Astrocyte (in vitro differentiated cells and primary cell): ENCODE results near the gene KCNG2.

Experiments
- EZH2 ChIP-seq: IDR thresholded peaks from 2 replicates; pipeline ENCODE4 v1.6.1; 2012; ENCODE audit warnings: mild to moderate bottlenecking, low read length, inconsistent platforms; ENCODE audit not compliant: insufficient read depth
- TF ChIP-seq, protein P1 (sequence below): IDR thresholded peaks from 2 replicates; pipeline ENCODE4 v1.5.1; 2011; ENCODE audit warnings: low read depth, mild to moderate bottlenecking, inconsistent platforms, low read length, moderate library complexity; ENCODE audit not compliant: insufficient read depth

DNA sequence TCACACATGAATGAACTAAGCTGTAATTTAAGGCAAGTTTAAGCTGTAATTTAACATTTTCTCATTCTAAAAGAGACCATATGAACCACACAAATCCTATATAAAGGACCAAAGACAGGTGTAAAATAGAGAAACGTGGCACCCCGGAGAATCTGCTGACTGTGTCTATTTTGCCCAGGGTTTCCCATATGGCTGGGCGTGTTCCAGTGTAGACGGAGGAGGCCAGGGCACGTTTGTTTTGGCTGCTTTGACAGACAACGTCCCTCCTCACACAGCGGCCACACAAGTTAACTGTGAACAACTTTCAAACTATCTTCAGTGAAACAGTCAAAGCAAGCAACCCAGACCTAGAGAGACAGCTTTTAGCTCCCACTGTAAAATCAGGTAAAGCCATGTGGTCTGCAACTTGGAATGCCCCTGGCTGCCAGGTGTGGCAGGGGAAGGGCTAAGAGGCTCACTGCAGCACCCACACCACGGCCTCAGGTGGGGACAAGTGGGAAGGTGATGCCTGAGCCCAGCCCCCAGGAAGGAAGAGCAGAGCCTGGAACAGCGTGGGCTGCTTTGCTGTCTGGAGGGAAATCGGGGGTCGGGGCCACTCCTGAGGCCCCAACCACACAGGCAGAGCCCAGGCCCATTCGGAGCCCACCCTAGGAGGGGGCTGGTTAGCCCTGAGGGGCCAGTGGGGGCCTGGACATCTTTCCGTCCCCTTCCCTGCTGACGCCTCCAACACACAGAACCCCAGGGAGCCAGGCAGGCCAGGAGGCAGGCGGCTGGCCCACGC is 113.0 kb downstream of the KCNG2 start:
- TF ChIP-seq, protein P1, sequence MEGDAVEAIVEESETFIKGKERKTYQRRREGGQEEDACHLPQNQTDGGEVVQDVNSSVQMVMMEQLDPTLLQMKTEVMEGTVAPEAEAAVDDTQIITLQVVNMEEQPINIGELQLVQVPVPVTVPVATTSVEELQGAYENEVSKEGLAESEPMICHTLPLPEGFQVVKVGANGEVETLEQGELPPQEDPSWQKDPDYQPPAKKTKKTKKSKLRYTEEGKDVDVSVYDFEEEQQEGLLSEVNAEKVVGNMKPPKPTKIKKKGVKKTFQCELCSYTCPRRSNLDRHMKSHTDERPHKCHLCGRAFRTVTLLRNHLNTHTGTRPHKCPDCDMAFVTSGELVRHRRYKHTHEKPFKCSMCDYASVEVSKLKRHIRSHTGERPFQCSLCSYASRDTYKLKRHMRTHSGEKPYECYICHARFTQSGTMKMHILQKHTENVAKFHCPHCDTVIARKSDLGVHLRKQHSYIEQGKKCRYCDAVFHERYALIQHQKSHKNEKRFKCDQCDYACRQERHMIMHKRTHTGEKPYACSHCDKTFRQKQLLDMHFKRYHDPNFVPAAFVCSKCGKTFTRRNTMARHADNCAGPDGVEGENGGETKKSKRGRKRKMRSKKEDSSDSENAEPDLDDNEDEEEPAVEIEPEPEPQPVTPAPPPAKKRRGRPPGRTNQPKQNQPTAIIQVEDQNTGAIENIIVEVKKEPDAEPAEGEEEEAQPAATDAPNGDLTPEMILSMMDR, result no peak
- no peak for TF ChIP-seq EZH2
